ENCODE measurements around the gene TM9SF3.

TM9SF3 gene

DNA sequence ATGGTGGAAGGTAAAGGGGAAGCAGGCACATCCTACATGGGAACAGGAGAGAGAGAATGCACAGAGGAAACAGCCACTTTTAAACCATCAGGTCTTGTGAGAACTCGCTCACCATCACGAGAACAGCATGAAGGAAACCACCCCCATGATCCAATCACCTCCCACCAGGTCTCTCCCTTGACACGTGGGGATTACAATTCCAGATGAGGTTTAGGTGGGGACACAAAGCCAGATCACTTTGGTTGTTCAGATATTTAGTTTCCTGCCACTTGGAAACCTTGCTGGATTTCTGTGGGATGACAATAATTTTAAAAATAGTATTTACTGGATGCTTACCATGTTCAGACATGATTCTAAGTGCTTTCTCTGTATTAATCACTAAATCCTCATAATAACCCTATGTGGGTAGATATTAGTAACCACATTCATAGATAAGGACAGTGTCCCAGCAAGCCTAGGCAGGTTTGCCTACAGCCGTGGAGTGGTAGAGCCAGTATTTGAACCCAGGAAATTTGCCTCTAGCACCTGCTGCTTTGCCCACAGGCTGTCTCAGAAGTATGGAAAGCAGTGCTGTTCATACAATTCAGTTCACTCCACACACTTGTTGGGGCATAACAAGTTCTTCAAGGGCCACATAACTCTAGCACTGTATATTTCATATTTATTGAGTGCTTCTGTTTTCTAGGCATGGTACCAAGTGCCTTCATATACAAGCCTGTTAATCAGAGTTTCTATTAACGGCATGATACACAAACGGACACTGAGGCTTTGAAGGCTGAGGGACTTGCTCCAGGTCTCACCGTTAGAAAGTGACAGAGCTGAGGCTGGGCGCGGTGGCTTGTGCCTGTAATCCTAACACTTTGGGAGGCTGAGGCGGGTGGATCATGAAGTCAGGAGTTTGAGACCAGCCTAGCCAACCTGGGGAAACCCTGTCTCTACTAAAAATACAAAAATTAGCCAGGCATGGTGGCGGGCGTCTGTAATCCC is 81.4 kb downstream of the TM9SF3 start:
- DNase-seq = no peak

DNA sequence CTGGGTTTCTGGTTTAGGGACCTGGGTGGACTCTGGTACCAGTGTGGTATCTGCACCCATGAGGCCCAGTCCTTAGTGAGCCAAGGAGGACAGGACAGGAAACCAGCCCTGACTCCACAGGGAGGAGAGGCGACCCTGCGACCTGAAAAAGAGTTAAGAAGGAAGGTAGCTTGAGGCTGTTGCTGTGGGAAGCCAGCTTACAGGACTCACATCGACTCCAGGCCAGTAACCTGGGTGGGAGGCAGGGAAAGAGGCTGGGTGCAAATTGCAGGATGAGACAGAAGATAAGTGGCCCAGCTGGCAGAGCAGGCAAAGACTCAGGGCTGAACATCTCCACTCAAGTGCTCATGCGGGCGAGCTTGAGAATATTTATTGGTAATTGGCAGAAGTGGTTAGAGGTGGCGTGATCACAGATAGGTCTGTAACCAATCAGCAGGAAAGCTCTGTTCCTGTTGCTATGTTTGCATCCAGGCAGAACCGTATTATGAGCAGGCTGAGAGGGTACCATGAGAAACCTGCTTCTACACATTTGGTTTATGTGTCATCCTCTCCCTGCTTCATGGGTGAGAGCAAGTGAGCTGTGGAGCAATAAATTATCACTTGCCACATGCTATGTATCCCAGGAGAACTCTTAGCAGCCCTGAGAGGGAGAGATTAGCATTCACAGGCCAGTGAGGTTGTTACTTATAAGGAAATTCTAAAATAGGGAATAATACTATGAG is 84.1 kb downstream of the TM9SF3 start:
- no peak for DNase-seq

DNA sequence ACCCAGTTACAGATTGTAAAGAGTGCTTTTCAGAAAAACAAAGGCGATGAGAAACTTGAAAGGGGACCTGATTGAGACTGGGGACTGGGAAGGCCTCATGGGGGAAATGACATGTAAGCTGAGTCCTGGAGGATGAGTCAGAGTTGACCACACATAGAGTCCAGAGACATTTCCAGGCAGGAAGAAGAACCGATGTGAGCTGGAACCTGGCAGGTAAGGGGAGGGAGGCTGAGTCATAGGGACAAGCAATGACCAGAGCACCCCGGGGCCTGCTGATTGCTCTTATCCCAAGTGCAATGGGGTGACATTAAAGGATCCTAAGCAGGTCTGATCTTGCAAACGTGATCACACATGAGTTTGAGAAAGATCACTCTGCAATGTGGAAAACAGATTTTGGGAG is 84.8 kb downstream of the TM9SF3 start:
- DNase-seq = no peak

DNA sequence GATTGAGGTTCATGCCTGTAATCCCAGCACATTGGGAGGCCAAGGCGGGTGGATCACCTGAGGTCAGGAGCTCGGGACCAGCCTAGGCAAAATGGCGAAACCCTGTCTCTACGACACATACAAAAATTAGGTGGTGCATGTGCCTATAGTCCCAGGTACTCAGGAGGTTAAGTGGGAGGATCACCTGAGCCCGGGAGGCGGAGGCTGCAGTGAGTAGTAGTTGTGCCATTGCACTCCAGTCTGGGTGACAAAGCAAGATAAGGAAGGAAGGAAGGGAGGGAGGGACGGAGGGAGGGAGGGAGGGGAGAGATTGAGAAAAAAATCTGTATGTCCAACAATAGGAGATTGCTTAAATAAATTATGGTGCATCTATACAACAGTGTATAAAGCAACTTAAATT is 86.3 kb downstream of the TM9SF3 start:
- DNase-seq = no peak

DNA sequence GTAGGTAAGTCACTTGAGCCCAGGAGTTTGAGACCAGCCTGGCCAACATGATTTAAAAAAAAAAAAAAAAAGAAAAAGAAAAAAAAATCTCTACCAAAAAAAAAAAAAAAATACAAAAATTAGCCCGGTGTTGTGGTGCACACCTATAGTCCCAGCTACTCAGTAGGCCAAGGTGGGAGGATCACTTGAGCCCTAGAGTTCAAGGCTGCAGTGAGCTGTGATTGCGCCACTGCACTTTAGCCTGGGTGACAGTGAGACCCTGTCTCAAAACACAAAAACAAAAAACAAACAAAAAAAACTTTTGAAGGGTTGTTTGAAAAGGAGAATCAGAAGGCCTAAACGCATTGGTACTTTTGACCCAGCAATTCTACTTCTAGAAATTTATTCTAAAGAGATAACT is 86.8 kb downstream of the TM9SF3 start:
- DNase-seq = no peak

DNA sequence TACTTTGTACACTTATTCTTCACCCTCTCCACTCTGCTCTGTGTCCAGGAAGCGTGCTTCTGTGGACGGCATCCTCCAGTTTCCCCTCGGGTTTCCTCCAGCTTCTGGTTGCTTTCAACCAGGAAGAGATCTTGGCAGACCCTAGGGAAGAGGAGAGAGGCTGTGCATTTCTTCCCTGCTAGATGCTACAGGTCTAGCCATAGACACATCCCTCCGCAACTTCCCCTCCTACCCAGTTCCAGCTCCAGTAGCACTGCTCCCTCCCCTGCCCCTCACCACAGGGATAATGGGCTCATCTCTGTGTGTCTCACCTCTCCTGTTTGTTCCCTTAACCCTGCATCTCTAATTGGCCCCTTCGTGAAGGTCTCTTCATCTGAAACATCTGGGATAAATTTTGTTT is 89.4 kb downstream of the TM9SF3 start:
- DNase-seq = no peak

DNA sequence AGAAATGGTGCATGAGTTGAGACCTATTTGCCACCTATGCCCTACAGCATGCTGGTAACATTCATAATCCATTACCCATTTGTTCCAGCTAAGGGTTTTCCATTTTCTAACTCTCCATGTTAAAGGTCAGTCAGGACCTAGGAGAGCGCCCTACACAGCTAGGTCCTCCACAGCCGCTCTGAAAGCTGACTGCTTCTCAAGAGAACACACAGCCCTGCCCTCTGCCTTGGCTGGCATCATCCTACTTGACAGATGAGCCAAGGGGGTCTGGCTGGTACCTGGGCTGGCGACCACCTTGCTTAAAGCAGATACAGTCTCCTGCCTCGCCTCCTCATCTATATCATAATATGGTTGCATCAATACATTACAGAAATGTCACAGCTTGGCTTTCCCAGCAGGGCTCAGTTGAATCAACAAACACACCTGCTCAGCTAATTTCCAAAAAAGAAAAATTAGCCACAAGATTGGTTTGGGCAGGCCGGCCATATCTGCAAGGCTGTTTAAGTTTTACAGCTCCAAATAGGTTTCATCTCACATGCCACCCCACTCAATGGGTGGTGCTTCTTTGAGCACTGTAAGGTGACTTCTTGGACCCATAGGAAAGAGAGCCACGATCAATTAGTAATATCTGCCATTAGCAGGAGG is 90.4 kb downstream of the TM9SF3 start:
- no peak for DNase-seq

DNA sequence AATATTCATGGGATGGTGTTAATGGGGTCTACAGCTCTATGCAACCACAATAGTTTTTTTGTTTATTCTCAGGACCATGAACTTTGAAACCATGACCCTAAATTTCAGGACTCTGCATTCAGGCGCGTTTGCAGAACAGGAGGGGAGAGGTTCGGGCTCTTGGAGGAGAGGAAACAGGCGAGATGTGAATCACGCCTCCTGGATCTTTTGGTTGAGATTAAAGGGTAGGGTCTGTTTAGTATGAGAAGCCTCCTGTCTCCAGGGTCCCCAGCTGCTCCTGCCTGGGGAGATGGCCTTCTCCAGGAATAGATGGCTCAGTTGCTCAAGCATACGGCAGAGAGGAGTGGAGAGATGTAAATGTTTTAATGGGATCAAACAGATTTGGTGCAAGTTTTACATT is 91.3 kb downstream of the TM9SF3 start:
- DNase-seq = no peak

DNA sequence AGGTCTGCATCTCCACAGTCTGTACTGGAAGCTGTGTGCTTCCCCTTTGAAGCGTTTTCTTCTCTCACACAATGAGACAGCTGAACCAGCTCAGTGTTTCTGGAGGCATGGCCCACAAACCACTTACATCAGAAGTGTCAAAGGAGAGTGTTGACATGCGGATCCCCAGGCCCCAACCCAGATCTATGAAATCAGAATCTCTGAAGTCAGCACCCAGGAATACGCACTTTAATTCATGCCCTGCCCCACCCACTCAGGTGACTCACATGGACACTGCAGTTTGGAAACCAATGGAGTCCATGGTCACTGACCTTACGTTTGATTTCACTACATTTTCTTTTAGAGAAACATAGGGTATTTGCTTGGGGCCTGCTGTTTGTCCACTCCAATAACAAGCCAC is 92.1 kb downstream of the TM9SF3 start:
- DNase-seq = no peak

DNA sequence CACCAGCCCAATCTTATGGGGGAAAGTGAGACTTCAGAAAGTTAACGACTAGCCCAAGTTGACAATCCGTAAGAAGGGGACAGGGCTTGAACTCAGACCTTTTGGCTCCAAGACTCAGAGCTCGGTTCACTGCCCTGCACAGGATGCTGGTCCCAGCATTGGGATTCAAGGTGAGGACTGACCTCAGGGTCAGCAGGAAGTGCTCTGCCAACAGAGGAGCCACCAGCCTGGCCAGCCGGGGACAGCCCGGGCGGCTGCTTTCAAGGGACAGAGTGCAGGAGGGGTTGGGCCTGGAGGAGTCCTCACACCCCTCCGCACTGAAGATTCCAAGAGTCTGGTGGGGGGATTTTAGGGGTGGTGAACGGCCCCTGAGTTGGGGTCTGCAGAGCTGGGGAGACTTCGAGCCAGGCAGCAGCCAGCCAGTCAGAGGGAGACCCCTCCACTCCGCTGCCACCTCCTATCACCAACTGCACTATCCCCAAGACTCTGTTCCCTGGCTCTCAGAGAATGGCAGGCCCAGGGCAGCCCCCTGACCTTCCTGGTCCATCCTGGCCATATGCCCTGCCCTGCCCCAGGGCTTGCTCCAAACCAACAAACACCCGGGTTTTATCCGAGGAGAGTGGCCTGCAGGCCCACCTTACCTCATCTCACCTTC is 92.8 kb downstream of the TM9SF3 start:
- DNase-seq = no peak

DNA sequence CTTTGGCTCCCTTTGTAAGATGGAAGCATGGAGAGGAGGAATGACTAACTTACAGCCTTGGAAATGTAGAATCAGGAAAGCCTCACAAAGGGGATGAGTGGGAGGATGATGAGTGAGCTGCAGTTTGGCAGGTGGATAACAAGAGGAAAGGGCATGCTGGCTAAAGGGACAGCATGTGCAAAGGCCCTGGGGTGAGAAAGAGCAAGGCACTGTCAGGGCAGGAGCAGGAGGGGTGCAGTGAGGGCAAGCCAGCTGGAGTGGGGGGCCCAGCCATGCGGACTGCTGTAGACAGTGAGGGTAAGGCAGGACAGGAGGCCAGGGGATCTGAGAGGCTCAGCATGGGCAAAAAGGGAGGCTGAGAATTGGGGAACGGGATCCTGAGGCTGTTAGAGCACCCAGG is 93.6 kb downstream of the TM9SF3 start:
- DNase-seq = no peak

DNA sequence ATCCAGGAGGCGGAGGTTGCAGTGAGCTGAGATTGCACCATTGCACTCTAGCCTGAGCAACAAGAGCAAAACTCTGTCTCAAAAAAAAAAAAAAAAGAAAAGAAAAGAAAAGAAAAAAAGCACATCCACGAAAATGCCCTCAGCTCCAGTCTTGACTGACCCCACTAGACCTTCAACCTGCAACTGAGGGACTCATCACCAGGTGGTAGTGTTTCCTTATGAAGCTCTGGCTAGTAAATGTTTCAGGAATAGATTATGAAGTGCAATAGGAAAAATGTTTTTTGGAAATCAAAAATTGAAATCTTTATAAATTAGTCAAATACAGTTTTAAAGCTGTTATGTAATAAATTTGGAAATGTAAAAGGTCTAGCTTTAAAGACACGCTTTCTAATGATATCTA is 95.5 kb downstream of the TM9SF3 start:
- no peak for DNase-seq

DNA sequence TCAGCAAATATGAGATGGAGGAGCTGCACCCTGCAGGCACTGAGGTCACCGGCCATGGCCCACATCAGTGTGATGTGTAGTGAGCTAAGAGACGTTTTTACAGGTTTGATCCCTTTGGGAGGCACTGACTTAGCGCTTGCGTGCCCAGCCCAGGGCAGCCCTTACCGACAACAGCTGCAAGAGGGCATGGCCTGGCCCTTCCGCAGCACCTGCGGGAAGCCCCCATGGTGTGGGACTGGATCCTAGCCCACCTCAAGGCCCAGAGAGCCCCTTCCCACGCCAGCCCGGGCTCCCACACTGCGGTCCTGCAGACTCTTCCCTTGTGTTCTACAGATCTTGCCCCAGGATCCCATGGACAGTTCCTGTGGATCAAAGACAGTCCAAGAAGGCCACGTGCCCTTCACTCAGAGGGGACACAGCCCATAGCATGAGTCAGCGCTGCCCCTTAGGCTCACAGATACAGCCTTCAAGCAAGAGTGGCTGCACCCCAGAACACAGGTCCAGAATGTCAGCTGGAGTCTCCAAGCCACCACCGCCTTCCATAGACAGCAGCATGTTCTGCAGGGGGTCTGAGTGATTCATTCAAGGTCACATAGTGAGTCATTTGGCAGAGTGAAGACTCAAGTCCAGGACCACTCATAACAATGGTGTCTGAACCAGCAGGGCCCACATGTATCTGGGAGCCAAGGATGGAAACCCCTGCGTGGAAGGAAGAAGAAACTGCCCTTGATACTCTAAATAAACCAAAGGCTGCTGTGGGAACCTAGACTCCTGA is 98.5 kb downstream of the TM9SF3 start:
- no peak for DNase-seq

DNA sequence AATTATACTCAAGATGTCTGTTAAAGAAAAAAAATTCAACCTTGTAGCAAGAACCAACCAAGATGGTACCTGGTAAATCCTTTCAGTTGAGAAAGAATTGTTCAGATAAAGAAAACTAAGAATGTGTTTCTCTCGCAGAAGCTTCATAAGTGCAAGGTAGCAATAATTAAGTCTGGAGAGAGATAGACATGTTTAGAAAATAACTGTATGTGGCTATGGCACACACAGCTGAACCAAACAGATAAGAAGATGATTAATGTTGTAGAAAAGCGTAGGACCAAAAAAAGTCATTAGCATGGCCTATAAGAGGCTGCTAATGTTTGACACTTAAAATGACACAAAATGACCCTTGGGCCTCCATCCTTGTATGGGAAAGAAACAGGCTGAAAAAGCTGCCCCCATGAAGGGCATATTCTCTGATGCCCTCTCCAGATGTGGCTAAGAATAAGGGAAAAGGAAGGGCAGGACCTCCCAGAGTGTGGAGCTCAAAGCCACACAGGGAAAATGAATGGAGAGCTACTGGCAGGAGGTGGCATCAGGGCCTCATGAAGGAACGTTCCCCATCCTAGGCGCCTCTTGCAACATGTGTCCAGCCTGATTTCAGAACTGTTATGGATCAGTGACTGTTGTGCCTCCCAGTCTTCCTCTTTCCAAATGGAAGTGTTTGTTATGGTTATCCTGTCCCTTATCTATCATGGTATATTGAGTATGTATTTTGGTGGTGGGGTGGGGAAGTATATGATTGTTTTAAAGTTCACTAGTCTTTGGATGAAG is 103.8 kb downstream of the TM9SF3 start:
- DNase-seq = no peak

DNA sequence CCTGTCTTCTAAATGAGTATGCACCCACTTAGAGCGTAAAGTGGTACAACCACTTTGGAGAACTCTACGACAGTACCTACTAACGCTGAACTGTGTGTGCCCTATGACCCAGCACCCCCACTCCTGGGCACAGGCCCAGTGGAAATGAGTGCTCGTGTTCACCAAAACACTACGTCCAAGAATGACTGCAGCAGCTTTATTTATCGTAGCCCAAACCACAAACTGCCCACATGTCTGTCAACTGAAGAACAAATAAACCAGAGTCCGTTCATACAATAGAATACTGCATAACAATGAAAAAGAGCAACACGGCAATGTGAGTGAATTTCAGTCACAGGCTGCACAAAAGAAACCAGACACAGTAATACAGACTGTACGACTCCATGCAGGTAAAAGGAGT is 108.5 kb downstream of the TM9SF3 start:
- no peak for DNase-seq

DNA sequence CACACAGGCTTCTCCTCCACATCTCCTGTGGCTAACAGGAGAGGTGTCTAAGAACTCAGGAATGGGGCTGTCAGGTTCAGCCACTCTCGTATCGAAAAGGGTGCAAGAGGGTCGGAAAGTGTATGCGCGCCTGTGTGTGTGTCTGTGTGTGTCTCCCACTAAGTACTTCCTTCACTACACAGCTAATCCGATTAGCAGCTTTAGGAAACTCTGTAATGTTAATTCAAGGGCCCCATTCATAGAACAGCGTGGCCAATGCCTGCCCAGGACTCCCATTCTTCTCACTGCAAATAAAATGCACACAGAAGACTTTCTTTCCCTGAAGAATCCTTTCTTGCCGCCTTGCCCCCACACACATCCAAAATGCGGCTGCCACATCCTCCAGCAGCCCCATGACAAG is 112.9 kb downstream of the TM9SF3 start:
- no peak for DNase-seq

DNA sequence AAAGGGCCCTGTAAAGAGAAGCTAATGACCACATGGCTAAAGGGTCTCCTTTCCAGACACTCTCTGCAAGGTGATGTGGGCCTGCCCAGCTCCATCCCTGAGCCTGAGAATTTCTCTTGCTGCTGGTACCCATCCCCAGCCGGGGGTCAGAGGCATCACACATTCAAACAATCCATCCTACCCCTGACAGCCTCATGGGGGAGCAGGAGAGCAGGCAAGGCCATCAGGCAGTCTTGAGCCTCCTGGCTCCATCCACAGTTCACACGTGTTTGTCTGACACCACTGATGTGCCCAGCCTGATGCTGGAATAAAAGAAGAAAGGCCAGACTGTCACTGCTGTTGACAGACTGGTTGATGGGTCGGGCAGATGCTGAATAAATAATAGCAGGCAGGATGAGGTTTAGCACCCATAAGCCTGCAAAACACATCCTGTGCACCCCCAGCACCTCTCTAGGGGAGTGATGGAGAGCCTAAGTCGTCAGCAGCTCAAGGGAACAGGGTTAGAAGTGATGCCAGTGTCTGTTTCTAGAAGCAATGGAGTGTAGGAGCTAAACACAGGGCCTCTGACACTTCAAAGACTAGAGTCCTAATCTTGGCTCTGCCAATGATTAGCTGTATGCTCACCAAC is 116.6 kb downstream of the TM9SF3 start:
- DNase-seq = no peak

DNA sequence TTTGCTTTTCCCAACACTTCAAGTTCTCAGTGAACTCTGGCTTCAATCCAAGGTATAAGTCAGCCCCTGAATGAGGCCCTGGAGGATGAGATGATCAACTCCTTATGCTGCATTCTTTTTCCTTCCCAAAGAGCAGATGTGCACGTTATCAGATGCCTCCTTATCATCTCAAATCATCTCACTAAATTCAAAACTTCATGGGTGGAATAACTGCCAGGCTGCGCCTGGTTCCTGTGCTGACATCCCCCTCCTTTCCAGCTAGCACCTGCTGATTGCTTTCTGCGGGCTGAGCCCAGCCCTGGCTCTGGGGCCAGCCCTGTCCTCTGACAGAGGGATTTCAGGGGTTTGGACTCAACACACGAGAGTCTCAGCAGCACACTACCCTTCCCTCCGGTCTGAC is 118.0 kb downstream of the TM9SF3 start:
- no peak for DNase-seq
